ENCODE data around the gene GLB1L3.
"Not testable (repeated sequence)": the region's sequence is repeated elsewhere in the genome, so short reads cannot be mapped to it uniquely, and the experiment has no call there.

Gene GLB1L3

GRCh38 chr11:134272381-134273316, 3.5 kb upstream of the GLB1L3 start:
- no peak for DNase-seq (ENCODE audit: low read depth in 2 of 3, low spot score in 1 of 3)

- no peak for DNase-seq (ENCODE audit: low read depth in 2 of 3, low spot score in 1 of 3)
Observed at GRCh38 chr11:134273317-134273712, 2.9 kb upstream of the GLB1L3 start.

- no peak for DNase-seq (ENCODE audit: low read depth in 2 of 3, low spot score in 1 of 3)
Observed at GRCh38 chr11:134275188-134275533, 1.0 kb upstream of the GLB1L3 start.

- no peak for DNase-seq (ENCODE audit: low read depth in 2 of 3, low spot score in 1 of 3)
Observed at GRCh38 chr11:134276396-134277182, 410 bp downstream of the GLB1L3 start.

- no peak for DNase-seq (ENCODE audit: low read depth in 2 of 3, low spot score in 1 of 3)
Observed at GRCh38 chr11:134277183-134278001, 1.2 kb downstream of the GLB1L3 start.

GRCh38 chr11:134278356-134278755, 2.2 kb downstream of the GLB1L3 start:
- DNase-seq (ENCODE audit: low read depth in 2 of 3, low spot score in 1 of 3): no peak

GRCh38 chr11:134281635-134282034, 5.5 kb downstream of the GLB1L3 start:
- not testable (repeated sequence) for DNase-seq (ENCODE audit: low read depth in 2 of 3, low spot score in 1 of 3)

- no peak for DNase-seq (ENCODE audit: low read depth in 2 of 3, low spot score in 1 of 3)
Observed at GRCh38 chr11:134282121-134283045, 6.2 kb downstream of the GLB1L3 start.

GRCh38 chr11:134283461-134284230, 7.5 kb downstream of the GLB1L3 start:
- no peak for DNase-seq (ENCODE audit: low read depth in 2 of 3, low spot score in 1 of 3)

GRCh38 chr11:134284349-134284748, 8.2 kb downstream of the GLB1L3 start:
- not testable (repeated sequence) for DNase-seq (ENCODE audit: low read depth in 2 of 3, low spot score in 1 of 3)

- no peak for DNase-seq (ENCODE audit: low read depth in 2 of 3, low spot score in 1 of 3)
Observed at GRCh38 chr11:134287561-134287960, 11.4 kb downstream of the GLB1L3 start.

GRCh38 chr11:134288486-134288885, 12.3 kb downstream of the GLB1L3 start:
- DNase-seq (ENCODE audit: low read depth in 2 of 3, low spot score in 1 of 3): no peak

GRCh38 chr11:134289167-134289566, 13.0 kb downstream of the GLB1L3 start:
- DNase-seq (ENCODE audit: low read depth in 2 of 3, low spot score in 1 of 3): no peak

GRCh38 chr11:134289789-134290188, 13.6 kb downstream of the GLB1L3 start:
- DNase-seq (ENCODE audit: low read depth in 2 of 3, low spot score in 1 of 3): no peak

- no peak for DNase-seq (ENCODE audit: low read depth in 2 of 3, low spot score in 1 of 3)
Observed at GRCh38 chr11:134290646-134291045, 14.5 kb downstream of the GLB1L3 start.

GRCh38 chr11:134291196-134291595, 15.0 kb downstream of the GLB1L3 start:
- DNase-seq (ENCODE audit: low read depth in 2 of 3, low spot score in 1 of 3): no peak

GRCh38 chr11:134292661-134293060, 16.5 kb downstream of the GLB1L3 start:
- no peak for DNase-seq (ENCODE audit: low read depth in 2 of 3, low spot score in 1 of 3)

- DNase-seq (ENCODE audit: low read depth in 2 of 3, low spot score in 1 of 3): no peak
Observed at GRCh38 chr11:134293119-134294113, 17.2 kb downstream of the GLB1L3 start.
